HG02610 (cell line): ENCODE measurements around the gene LAMA4.

Source experiments
- ATAC-seq: cut with Tn5 transposase; IDR thresholded peaks from one replicate; pipeline ENCODE4 v1.9.1; 2021; ENCODE audit warnings: mild to moderate bottlenecking, moderate library complexity; ENCODE audit not compliant: unreplicated experiment

LAMA4 gene, protein sequence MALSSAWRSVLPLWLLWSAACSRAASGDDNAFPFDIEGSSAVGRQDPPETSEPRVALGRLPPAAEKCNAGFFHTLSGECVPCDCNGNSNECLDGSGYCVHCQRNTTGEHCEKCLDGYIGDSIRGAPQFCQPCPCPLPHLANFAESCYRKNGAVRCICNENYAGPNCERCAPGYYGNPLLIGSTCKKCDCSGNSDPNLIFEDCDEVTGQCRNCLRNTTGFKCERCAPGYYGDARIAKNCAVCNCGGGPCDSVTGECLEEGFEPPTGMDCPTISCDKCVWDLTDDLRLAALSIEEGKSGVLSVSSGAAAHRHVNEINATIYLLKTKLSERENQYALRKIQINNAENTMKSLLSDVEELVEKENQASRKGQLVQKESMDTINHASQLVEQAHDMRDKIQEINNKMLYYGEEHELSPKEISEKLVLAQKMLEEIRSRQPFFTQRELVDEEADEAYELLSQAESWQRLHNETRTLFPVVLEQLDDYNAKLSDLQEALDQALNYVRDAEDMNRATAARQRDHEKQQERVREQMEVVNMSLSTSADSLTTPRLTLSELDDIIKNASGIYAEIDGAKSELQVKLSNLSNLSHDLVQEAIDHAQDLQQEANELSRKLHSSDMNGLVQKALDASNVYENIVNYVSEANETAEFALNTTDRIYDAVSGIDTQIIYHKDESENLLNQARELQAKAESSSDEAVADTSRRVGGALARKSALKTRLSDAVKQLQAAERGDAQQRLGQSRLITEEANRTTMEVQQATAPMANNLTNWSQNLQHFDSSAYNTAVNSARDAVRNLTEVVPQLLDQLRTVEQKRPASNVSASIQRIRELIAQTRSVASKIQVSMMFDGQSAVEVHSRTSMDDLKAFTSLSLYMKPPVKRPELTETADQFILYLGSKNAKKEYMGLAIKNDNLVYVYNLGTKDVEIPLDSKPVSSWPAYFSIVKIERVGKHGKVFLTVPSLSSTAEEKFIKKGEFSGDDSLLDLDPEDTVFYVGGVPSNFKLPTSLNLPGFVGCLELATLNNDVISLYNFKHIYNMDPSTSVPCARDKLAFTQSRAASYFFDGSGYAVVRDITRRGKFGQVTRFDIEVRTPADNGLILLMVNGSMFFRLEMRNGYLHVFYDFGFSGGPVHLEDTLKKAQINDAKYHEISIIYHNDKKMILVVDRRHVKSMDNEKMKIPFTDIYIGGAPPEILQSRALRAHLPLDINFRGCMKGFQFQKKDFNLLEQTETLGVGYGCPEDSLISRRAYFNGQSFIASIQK (N-terminal part only)

DNA sequence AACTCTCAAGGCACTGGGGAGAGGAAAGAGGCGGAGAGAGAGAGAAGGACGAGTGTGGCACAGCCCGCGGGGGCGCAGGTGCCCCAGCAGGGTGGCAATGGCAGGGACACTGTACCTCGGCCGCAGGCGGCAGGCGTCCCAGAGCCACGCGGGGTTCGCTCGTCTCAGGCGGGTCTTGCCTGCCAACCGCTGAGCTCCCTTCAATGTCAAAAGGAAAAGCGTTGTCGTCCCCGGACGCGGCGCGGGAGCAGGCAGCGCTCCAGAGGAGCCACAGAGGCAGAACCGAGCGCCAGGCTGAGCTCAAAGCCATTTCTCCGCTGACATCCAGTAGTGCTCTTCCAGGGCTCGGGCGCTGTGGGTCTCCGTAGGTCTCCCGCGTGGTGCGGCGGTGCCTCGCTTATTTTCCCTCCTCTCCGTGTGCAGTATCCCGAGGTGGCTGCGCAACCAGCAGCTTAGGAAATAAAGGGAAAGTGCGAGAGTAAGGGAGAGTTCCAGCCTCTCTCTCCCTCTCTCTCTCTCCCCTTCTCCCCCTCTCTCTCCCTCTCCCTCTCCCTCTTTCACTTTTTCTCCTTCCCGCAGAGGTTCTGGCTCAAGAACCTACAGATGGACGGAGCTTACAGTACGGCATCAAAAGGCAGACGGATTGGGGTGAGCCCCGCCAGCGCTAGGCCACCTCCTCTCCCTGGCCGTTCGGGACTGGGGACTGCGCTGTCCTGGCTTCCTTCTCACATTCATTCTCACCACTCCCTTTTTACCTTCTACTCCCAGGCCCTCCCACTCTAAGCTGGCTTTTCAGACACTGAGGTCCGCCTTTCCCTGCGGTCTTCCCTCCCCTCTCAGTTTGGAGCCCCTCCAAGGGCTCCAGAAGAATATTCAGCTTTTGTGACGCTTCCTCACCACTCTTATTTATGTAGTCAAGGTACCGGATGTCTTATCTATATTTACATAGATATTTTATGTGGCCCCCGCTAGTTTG is at the start of gene LAMA4:
LAMA4 (minus strand) TSS at position 727 of the 976 bp plus-strand sequence; CDS start at position 310, 417 bp downstream.
- ATAC-seq, result peak; percentile 33

DNA sequence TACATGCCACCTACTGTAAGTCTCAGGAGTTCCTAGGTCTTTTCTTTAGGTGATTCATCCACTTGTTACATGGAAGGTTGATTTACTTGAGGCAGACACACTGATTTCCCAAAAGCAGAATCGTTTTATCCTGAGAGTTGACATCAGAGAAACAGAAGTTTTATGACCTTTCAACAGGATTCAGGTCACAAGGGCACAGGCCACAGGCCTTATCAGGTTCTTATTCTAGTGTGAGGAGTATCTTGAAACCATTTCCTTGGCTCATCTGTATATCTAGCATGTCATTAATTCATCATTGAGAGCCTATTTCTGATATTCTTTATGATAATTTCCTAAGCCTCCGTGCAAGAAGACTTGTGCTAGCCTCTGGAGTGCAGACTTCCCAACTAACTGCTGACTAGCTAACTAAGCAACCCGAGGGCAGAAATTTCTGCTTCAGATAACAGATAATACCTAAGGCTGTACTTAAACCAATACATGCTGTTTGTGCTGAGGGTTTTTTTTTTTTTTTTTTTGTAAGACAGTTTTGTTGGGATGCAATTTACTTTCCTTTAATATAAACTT is 47.9 kb upstream of the LAMA4 start:
- no peak for ATAC-seq

DNA sequence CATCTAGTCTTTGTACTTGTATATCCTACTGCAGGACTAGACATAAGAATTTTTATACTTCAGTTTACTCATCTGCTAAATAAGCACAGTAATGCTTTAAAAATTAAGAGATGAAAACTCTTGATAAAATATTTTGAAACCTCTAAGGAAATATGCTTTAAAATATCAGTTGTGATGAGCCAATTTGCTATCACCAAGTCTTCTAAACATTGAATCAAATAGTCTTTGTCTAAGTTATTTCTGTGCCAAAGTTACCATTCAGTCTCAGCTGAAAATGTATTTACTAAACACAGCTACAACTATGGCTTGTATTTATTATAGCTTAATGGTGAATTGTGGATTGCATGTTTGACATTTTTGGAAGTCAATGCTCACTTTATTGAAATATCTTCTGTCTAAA is 46.5 kb upstream of the LAMA4 start:
- ATAC-seq, result no peak

DNA sequence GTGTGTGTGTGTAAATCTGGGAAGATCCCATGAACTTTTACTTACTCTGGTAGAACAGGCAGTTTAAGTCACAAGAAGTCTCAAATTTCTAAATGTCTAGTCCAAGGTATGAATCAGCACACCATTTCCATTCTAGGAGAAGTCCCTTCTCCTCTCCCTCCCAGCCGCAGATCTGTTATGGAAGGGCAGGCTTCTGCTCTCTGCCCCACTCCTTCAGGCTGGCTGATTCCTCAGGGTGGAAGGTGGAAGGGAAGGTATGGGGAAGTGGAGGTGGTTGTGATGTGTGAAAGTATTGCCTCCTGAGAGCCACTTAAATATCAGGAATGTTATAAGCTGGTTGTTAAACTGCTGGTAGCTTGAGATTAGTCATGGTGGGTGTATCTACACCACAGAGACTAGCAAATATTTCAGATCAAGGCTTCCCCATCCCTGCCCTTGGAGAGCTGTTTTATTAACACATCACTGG is 44.5 kb upstream of the LAMA4 start:
- no peak for ATAC-seq

DNA sequence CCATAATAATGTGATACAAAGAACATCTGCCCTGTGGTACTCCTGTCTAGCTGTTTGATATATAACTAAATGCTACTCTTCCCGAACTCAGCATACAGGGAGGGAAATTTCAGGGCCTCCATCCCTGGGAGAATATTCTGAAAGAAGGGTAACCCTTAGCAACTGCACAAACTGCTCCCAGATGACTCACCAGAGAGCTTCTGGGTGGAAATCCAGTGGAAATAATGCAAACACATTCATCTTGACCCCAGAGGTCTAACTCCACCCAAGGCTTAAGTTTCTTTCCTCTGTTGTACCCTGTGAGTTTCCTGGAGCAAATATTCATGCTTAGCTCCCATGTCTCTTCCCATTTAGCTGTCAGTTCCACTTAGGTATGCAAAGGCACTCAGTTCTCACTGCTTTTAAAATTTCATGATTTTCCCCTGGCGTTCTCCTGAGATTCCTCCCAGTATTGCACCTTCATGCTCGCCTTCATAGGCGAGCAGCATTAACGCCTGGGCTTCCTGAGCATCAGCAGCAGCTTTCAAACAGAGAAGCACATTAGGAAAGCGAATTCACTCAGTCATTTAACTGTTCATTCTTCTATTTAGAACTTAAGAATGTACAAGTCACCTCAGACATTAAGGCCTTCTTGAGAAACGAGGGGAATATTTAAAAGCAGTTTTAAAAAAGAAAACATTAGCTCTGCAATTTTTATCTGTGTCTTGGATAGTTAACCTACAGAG is 43.8 kb upstream of the LAMA4 start:
- ATAC-seq, result no peak

DNA sequence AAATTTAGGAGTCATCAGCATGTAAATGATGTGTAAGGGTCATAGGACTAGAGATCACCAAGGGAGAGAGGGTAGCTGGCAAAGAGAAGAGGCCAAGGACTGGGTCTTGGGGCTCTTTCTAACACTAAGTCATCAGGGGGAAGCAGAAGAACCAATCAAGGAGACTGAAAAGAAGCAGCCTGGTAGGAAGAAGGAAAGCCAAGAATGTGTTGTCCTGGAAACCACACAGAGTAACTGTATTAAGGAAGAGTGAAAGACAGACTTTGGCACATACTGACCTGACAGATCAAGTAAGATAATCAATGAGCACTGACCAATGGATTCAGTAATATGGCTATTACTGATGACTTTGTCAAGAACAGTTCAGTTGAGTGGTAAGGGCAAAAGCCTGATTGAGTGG is 42.3 kb upstream of the LAMA4 start:
- no peak for ATAC-seq

DNA sequence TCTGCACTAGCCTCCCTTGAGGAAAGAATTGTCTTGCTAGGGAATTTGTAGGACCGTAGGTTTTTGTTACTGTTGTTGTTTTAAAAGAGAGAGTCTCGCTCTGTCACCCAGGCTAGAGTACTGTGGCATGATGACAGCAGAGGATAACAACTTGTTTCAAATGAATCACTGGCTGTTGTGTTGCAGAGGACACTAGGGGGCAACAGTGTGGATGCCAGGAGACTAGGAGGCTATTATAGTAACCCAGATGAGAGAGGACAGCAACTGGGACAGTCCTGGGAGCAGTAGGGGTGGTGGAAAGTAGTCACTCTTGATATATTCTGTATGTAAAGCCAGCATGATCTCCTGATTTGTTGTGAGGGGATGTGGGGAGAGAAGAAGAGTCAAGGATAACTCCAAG is 41.8 kb upstream of the LAMA4 start:
- no peak for ATAC-seq

DNA sequence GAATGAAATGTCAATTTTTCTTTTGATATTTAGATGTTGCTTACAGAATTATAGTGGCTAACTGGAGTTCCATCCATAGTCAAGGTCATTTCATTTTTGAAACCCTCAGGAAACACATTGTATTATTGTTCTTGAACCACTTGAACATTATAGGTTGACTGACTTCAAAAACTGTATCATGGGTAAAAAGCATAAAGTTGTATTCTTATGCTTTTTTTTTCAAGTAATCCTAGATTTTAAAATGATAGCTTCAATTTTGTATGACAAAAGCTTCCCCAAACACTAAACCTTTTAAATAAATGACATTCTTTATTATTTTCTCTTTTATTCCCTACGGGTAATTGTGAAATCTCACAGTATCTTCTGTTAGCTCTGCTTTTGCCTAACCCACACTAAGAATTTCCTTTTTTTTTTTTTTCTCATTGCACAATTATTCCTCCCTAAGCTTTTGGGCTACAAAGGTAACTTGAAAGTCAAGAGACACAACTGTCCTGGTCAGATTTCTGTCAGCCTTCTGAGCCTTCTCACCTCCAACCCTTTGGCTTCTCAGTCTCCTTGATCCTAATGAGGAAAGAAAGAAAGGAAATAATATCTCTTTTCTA is 36.9 kb upstream of the LAMA4 start:
- no peak for ATAC-seq

DNA sequence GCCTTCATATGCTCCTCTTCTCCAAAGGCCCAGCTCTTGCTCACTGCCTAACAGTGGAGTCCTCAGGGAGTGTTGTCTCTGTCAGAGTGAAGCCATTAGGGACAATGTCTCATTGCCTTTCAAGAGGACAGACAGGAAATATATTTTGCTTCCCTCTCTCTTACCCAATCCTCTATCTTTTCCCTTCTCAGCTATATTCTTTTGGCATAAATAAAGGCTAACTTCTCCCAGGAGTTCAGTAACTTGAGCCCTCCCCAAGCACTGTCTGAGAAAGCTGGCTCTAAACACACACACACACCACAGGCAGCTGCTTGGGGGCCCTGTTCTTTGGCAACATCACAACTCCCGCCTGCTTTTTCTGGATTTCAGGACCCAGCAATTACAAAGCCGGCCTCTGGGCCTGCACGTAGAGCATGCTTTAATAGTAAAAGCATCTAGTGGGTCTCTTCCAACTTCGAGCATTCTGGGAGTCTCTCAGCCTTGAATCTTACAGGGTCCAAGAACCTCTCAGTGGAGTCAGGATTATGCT is 34.7 kb upstream of the LAMA4 start:
- no peak for ATAC-seq

DNA sequence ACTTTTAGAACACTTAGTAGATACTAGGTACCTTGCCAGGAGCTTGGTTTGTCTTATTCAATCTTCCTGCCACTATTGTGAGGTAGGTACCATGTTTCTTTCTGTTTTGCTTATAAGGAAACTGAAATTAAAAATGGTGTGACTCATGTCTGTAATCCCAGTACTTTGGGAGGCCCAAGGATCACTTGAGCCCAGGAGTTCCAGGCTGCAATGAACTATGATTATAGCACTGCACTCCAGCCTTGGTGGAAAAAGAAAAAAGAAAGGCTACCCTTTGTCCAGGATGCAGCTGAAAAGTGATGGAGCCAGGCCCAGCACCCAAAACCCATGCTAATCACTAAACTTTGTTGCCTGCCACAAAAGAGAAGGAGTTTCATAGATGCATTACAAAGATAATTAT is 34.1 kb upstream of the LAMA4 start:
- no peak for ATAC-seq

DNA sequence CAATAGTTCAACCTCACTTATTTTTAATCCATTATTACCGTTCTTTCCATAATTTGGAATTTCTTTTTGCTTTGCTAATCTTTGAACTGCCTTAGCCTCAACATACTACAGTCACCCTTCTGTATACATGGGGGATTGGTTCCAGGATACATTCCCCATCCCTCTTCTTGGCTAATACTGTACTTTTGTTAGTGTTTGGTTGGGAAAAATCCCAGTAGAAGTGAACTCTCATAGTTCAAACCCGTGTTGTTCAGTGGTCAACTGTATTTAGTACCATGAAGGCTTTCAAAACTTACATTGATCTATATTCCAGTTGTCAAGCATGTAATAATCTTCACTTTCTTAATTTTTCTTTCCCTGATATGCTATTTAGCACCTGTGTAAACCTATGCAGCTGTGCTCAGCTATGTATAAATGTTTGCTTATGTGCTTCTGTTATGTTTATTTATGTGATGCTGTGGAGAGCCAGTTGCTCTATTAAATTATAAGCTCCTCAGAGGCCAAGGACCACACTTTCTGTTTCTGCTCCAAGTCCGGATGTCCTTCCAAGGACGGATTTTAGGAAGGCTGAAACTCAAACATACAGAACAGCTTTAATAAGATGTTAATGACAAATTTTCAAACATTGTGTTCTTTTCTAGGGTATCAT is 33.3 kb upstream of the LAMA4 start:
- no peak for ATAC-seq

DNA sequence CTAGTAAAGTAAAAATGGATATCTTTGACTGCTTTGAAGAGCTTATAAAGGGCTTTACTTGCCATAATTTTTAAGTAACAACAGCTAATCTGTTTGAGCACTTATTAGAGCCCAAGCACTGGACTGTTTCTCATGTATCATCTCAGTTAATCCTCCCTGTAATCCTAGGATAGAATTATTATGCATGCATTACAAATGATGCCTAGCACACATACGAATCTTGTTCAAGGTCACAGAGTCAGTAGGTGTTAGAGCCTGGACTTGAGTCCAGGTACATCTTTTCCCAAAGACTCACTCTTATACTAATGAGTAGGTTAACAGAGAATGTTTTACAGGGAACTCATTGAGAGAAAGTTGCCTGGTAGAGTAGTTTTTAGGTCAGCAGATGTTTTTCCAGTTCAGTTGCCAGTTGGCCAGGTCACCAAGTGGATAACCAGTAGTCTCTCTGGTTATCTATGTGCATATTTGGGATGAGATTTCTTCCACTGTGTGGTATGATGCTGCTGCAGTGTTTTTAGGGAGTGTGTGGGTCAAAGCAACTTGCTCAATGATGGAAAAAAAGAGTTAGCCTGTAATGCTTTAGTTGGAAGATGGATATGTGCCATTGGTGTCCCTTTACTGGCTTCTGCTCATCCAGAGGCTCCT is 32.3 kb upstream of the LAMA4 start:
- no peak for ATAC-seq

DNA sequence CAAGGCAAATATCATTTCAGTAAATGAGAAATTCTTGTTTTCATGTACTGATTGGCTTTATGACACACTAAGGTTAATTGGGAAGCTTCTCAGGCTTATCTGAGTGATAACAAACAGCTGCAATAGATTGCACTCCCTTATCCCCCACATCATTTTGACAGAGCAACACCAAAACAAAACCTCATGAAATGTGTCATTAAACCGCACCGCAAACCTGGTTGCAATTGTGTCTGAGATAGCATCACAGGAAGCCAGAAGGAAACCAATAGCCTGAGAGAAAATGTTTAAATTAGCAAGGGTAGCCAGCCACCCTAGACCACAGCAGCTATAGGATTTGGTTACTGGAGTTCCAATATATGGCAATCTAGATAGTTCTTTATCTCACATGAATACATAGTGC is 31.6 kb upstream of the LAMA4 start:
- peak; percentile 96 for ATAC-seq

DNA sequence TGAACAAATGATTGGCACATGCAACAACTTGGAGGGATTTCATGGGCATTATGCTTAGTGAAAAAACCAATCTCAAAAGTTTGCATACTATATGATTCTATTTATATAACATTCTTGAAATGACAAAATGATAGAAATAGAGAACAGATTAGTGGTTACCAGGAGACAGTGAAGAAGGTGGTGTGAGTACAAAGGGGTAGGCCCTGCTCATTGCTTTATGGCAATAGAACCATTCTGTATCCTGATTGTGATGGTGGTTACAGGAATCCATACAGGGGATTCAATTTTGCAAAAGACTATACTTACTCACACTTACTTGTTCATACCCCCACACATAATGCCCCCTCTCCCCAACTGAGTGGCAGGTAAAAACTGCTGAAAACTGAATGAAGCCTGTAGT is 30.2 kb upstream of the LAMA4 start:
- ATAC-seq, result no peak

DNA sequence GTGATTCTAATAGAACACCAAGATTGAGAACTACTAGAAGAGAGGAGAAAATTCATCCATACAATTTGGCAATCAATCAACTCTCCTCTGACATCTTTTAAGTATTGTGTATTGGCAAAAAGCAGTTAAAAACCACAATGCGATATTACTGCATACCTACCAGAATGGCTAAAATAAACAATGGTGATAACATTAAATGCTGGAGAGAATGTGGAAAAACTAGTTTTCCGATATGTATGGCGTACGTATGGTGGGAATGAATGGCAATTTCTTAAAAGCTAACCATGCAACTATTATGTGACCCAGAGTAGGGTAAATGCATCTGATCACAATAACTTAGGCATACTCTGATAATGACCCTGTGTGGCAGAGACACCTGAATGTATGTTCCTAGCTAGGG is 29.3 kb upstream of the LAMA4 start:
- ATAC-seq, result no peak

DNA sequence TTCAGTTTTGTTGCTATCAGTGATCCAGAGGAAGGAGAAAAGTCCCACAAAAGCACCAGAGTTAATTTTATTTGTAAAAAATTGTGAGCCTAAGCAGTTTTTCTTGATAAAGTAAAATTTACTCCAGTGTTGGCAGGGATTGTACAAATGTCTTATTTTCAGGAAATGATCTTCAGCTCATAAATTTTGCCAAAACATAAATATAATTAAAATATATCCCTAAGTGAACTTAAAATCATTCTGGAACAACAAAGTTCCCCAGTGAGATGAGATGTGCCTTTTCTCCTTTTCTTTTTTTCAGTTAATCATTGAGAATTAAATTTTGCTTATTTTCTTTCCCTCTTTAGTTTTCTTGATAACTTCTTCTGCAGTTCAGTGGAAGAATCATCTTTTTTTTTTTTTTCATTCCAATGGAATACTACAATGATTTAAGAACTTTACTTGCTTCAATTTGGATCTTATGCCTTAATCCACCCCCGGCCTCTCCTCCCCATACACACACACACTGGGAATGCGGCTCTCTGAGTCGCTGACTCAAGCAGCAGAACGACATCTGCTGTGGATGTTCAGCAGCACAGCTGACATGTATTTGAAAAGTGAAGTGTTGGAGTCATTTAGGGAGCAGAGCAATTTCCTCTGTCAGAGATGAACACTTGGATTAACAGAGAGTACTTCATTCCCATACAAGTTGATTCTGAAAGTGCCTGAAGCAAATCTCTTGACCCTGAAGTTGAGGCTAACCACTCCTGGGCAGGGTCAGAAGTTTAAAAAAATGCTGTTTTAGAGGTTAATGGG is 27.7 kb upstream of the LAMA4 start:
- ATAC-seq, result no peak
